ENCODE data around the gene OR5B21.

Gene OR5B21

GRCh38 chr11:58466293-58466692, 41.6 kb downstream of the OR5B21 start:
- H3K27me3 ChIP-seq (ENCODE audit: low read depth), result no peaks in the 10 kb centered on the region
- no peak overlapping the region for H3K4me3 ChIP-seq
- H3K9me3 ChIP-seq, result no peaks in the 10 kb centered on the region
- in situ Hi-C loops (cut with MboI; ENCODE audit: low sequenced_read_pairs), result no loop called here
- DNase-seq (ENCODE audit: low spot score in 2 of 2), result no peak
- no peaks in the 10 kb centered on the region for H3K4me1 ChIP-seq
- no peaks in the 10 kb centered on the region for H3K36me3 ChIP-seq (replicated peaks)

GRCh38 chr11:58465690-58466089, 42.2 kb downstream of the OR5B21 start:
- in situ Hi-C loops (cut with MboI; ENCODE audit: low sequenced_read_pairs), result no loop called here

More at GRCh38 chr11:58465690-58466089, 42.2 kb downstream of the OR5B21 start:
- no peak overlapping the region for H3K4me3 ChIP-seq
- no peaks in the 10 kb centered on the region for H3K4me1 ChIP-seq
- DNase-seq (ENCODE audit: low spot score in 2 of 2), result no peak
- no peaks in the 10 kb centered on the region for H3K9me3 ChIP-seq
- no peaks in the 10 kb centered on the region for H3K27me3 ChIP-seq (ENCODE audit: low read depth)
- H3K36me3 ChIP-seq (replicated peaks), result no peaks in the 10 kb centered on the region
